ENCODE results near the gene HOXB6.

HOXB6 gene

GRCh38 chr17:48569674-48570324 lies 35.0 kb downstream of the HOXB6 start:
- Mint-ChIP-seq H3K27me3 (no peaks in the 10 kb centered on the region), H3K36me3 (ENCODE audit: insufficient read depth) (peaks cover 9% of the 10 kb centered on the region), H3K27ac (ENCODE audit: low read depth) (no peak overlapping the region), H3K4me3 (no peak overlapping the region), H3K4me1 (peaks cover 11% of the 10 kb centered on the region), H3K9me3 (no peaks in the 10 kb centered on the region)
- ATAC-seq (replicated peaks; ENCODE audit: extremely low read depth, poor library complexity, severe bottlenecking) (no peak), DNase-seq (ENCODE audit: low spot score in 2 of 2) (no peak)

GRCh38 chr17:48569240-48569582 lies 35.6 kb downstream of the HOXB6 start:
- DNase-seq (ENCODE audit: low spot score in 2 of 2) (no peak), ATAC-seq (replicated peaks; ENCODE audit: extremely low read depth, poor library complexity, severe bottlenecking) (no peak)
- no peak overlapping the region for H3K4me3 Mint-ChIP-seq
- H3K36me3 Mint-ChIP-seq (ENCODE audit: insufficient read depth), result peaks cover 9% of the 10 kb centered on the region
- no peaks in the 10 kb centered on the region for H3K9me3 Mint-ChIP-seq
- H3K27ac Mint-ChIP-seq (ENCODE audit: low read depth), result no peak overlapping the region
- no peaks in the 10 kb centered on the region for H3K27me3 Mint-ChIP-seq
- peaks cover 11% of the 10 kb centered on the region for H3K4me1 Mint-ChIP-seq

GRCh38 chr17:48568499-48569239 lies 36.1 kb downstream of the HOXB6 start:
- Mint-ChIP-seq H3K4me3 (no peak overlapping the region), H3K4me1 (peaks cover 10% of the 10 kb centered on the region), H3K27ac (ENCODE audit: low read depth) (no peak overlapping the region), H3K27me3 (no peaks in the 10 kb centered on the region), H3K9me3 (no peaks in the 10 kb centered on the region), H3K36me3 (ENCODE audit: insufficient read depth) (peaks cover 9% of the 10 kb centered on the region)
- DNase-seq (ENCODE audit: low spot score in 2 of 2) (no peak), ATAC-seq (replicated peaks; ENCODE audit: extremely low read depth, poor library complexity, severe bottlenecking) (no peak)

GRCh38 chr17:48567646-48568354 lies 37.0 kb downstream of the HOXB6 start:
- no peak for ATAC-seq (replicated peaks; ENCODE audit: extremely low read depth, poor library complexity, severe bottlenecking)
- H3K27ac Mint-ChIP-seq (ENCODE audit: low read depth), result no peak overlapping the region

GRCh38 chr17:48567209-48567608 lies 37.6 kb downstream of the HOXB6 start:
- no peak overlapping the region for H3K27ac Mint-ChIP-seq (ENCODE audit: low read depth)
- H3K4me3 Mint-ChIP-seq, result no peak overlapping the region
- no peaks in the 10 kb centered on the region for H3K27me3 Mint-ChIP-seq
- H3K4me1 Mint-ChIP-seq, result peaks cover 5% of the 10 kb centered on the region
- DNase-seq (ENCODE audit: low spot score in 2 of 2) (no peak), ATAC-seq (replicated peaks; ENCODE audit: extremely low read depth, poor library complexity, severe bottlenecking) (no peak)
- no peaks in the 10 kb centered on the region for H3K9me3 Mint-ChIP-seq
- H3K36me3 Mint-ChIP-seq (ENCODE audit: insufficient read depth), result peaks cover 9% of the 10 kb centered on the region

More at GRCh38 chr17:48567646-48568354, 37.0 kb downstream of the HOXB6 start:
- DNase-seq (ENCODE audit: low spot score in 2 of 2), result no peak
- H3K9me3 Mint-ChIP-seq, result no peaks in the 10 kb centered on the region
- peaks cover 9% of the 10 kb centered on the region for H3K36me3 Mint-ChIP-seq (ENCODE audit: insufficient read depth)
- H3K4me1 Mint-ChIP-seq, result peaks cover 5% of the 10 kb centered on the region
- H3K4me3 Mint-ChIP-seq, result no peak overlapping the region
- no peaks in the 10 kb centered on the region for H3K27me3 Mint-ChIP-seq

- Mint-ChIP-seq H3K9me3 (no peaks in the 10 kb centered on the region), H3K4me3 (no peak overlapping the region), H3K36me3 (ENCODE audit: insufficient read depth) (peaks cover 9% of the 10 kb centered on the region), H3K27me3 (no peaks in the 10 kb centered on the region), H3K27ac (ENCODE audit: low read depth) (no peak overlapping the region), H3K4me1 (peaks cover 8% of the 10 kb centered on the region)
- ATAC-seq (replicated peaks; ENCODE audit: extremely low read depth, poor library complexity, severe bottlenecking) (no peak), DNase-seq (ENCODE audit: low spot score in 2 of 2) (no peak)
Measured at GRCh38 chr17:48566717-48567116, 38.1 kb downstream of the HOXB6 start.

- Mint-ChIP-seq H3K4me1 (peaks cover 13% of the 10 kb centered on the region), H3K9me3 (no peaks in the 10 kb centered on the region)
- no peak for ATAC-seq (replicated peaks; ENCODE audit: extremely low read depth, poor library complexity, severe bottlenecking)
Measured at GRCh38 chr17:48565925-48566710, 38.7 kb downstream of the HOXB6 start.

GRCh38 chr17:48565022-48565554 lies 39.7 kb downstream of the HOXB6 start:
- Mint-ChIP-seq H3K9me3 (no peaks in the 10 kb centered on the region), H3K36me3 (ENCODE audit: insufficient read depth) (peaks cover 4% of the 10 kb centered on the region), H3K27me3 (no peaks in the 10 kb centered on the region), H3K4me3 (no peak overlapping the region), H3K4me1 (peaks cover 13% of the 10 kb centered on the region), H3K27ac (ENCODE audit: low read depth) (no peak overlapping the region)
- DNase-seq (ENCODE audit: low spot score in 2 of 2) (no peak), ATAC-seq (replicated peaks; ENCODE audit: extremely low read depth, poor library complexity, severe bottlenecking) (no peak)

More at GRCh38 chr17:48565925-48566710, 38.7 kb downstream of the HOXB6 start:
- Mint-ChIP-seq H3K27me3 (no peaks in the 10 kb centered on the region), H3K27ac (ENCODE audit: low read depth) (no peak overlapping the region), H3K36me3 (ENCODE audit: insufficient read depth) (peaks cover 4% of the 10 kb centered on the region), H3K4me3 (no peak overlapping the region)
- DNase-seq (ENCODE audit: low spot score in 2 of 2), result no peak

- no peaks in the 10 kb centered on the region for H3K27me3 Mint-ChIP-seq
- H3K4me1 Mint-ChIP-seq, result peaks cover 13% of the 10 kb centered on the region
- no peak overlapping the region for H3K27ac Mint-ChIP-seq (ENCODE audit: low read depth)
- peaks cover 5% of the 10 kb centered on the region for H3K36me3 Mint-ChIP-seq (ENCODE audit: insufficient read depth)
- no peak overlapping the region for H3K4me3 Mint-ChIP-seq
- H3K9me3 Mint-ChIP-seq, result no peaks in the 10 kb centered on the region
- no peak for DNase-seq (ENCODE audit: low spot score in 2 of 2)
- ATAC-seq (replicated peaks; ENCODE audit: extremely low read depth, poor library complexity, severe bottlenecking), result no peak
Measured at GRCh38 chr17:48564188-48565021, 40.4 kb downstream of the HOXB6 start.

GRCh38 chr17:48563867-48564187 lies 41.0 kb downstream of the HOXB6 start:
- peaks cover 2% of the 10 kb centered on the region for H3K36me3 Mint-ChIP-seq (ENCODE audit: insufficient read depth)
- no peaks in the 10 kb centered on the region for H3K27me3 Mint-ChIP-seq
- DNase-seq (ENCODE audit: low spot score in 2 of 2) (no peak), ATAC-seq (replicated peaks; ENCODE audit: extremely low read depth, poor library complexity, severe bottlenecking) (no peak)
- no peak overlapping the region for H3K27ac Mint-ChIP-seq (ENCODE audit: low read depth)
- no peak overlapping the region for H3K4me3 Mint-ChIP-seq
- H3K9me3 Mint-ChIP-seq, result no peaks in the 10 kb centered on the region
- peaks cover 9% of the 10 kb centered on the region for H3K4me1 Mint-ChIP-seq

GRCh38 chr17:48563385-48563838 lies 41.4 kb downstream of the HOXB6 start:
- Mint-ChIP-seq H3K4me3 (no peak overlapping the region), H3K27me3 (no peaks in the 10 kb centered on the region), H3K36me3 (ENCODE audit: insufficient read depth) (peaks cover 2% of the 10 kb centered on the region), H3K4me1 (peaks cover 9% of the 10 kb centered on the region), H3K9me3 (no peaks in the 10 kb centered on the region), H3K27ac (ENCODE audit: low read depth) (no peak overlapping the region)
- ATAC-seq (replicated peaks; ENCODE audit: extremely low read depth, poor library complexity, severe bottlenecking) (no peak), DNase-seq (ENCODE audit: low spot score in 2 of 2) (no peak)

Data from central memory CD8-positive, alpha-beta T cell (primary cell).